Effector CD8-positive, alpha-beta T cell (primary cell): ENCODE measurements around the gene NTN1.

Source experiments
- DNase-seq: peaks from one replicate; lab custom pipeline; 2025; lab: John Stamatoyannopoulos, UW

The NTN1 gene

DNA sequence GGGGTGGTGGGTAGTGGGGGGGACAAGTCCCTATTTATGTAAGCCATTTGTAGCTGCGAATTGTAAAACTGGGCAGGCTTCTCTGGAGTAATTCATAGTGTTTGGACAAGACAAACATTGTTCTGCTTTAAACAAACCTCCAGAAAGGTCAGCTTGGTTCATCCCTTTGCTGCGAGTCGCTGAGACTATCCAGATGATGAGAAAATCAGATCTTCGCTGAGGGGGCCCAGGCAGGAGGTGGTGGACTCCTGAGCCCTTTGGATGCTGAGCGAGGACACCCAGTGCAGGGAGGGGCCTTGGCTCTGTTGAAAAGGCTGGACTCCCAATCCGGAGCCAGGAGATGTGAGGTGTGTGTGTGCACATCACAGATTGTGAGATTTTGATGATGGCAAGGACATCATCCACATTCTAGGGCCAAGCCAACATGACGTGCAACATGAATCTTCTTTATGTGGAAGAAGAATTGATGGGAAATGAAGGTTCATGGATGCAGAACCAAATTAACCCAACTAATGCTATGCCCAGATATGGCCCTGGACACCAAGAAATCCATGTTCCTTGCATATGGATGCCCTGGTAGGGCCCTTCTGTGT is 15.0 kb upstream of the NTN1 start:
- DNase-seq, result no peak

DNA sequence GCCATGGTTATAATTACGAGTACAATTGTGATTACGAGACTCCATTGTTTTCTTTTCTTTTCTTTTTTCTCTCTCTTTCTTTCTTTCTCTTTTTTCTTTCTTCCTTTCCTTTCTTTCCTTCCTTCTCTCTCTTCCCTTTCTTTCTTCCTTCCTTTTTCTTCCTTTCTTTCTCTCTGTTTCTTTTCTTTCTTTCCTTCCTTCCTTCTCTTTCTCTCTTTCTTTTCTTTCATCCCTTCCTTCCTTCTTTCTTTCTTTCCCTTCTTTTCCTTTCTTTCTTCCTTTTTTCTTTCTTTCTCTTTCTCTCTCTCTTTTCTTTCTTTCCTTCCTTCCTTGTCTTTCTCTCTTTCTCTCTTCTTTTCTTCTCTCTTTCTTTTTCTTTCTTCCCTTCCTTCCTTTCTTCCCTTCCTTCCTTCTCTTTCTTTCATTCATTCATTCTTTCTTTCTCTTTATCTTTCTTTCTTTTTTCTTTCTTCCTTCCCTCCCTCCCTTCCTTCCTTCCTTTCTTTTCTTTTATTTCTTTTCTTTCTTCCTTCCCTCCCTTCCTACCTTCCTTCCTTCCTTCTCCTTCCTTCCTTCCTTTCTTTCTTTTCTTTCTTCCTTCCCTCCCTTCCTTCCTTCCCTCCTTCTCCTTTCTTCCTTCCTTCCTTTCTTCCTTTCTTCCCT is 14.1 kb upstream of the NTN1 start:
- DNase-seq, result no peak

DNA sequence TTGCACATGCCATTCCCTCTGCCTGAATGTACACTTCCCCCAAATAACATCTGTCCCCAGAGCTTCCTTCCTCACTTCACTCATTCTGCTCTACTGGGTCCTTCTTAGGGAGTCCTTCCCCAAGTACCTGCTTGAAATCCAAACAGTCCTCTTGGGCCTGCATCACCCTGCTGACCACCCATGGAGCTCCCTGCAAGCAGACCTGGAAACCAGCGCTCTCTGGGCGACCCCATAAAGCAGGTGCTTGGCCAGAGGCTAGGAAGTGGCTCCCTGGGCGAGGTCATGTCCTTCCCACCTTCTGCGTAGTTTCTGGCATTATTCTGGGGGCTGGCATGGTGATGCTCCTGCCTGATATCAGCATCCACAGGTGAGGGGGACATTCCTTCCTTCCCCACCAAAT is 12.2 kb upstream of the NTN1 start:
- no peak for DNase-seq

DNA sequence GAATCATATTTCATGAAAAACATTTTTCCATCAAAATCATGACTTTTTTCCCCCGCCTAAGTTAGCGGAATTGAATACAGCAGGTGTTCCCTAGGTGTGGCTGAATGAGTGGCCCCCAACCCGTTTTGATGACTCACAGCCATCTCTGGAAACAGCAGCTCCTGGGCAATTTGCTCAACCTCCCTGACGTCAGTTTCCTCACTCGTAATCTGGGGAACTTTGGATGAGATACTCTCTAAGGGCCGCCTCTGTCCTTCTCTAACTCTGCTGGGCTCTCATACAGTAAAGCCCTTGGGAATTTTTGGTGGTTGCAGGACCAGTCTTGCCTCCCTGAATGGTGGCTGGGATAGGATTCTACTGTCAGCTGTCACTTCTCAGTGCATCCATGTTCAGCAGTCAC is 11.6 kb upstream of the NTN1 start:
- DNase-seq, result no peak

DNA sequence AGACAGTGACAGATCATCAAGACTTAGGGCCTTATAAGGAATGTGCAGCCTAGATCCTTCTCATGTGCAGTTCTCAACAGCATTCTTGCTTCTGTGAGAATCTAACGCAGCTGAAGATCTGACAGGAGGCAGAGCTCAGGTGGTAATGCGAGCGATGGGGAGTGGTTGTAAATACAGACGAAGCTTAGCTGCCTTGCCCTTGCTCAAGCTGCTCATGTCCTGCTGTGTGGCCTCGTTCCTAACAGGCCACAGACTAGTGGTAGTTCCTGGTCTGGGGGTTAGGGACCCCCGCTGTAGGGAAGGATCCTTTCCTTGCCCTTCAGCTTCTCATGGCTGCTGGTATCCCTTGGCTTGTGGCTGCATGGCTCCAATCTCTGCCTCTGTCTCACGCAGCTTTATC is 10.3 kb upstream of the NTN1 start:
- DNase-seq, result no peak

DNA sequence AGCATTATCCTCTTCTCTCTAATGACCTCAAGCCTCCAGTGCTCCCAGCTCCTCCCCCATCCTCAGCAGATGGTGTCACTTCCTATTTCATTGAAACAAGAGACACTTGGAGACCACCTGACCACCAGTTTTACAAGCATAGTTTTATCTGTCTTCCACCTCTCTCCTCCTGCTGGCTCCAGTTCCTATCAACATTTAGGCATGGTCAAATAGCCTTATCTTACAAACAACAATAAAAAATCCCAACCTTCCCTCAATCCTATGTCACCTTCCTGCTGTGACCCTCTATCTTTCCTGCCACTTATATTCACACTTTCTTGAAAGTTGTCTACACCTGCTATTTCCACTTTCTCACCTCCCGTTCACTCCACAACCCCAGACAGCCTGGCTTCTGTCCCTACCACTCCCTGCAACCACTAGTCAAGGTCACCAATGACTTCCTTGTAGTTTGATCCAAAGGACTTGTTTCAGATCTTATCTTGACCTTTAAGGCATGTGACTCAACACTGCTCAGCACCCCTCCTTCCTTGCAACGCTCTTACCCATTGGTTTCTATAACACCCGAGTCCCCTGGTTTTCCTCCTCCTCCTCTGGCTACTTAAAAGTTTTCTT is 4.3 kb upstream of the NTN1 start:
- DNase-seq, result no peak

DNA sequence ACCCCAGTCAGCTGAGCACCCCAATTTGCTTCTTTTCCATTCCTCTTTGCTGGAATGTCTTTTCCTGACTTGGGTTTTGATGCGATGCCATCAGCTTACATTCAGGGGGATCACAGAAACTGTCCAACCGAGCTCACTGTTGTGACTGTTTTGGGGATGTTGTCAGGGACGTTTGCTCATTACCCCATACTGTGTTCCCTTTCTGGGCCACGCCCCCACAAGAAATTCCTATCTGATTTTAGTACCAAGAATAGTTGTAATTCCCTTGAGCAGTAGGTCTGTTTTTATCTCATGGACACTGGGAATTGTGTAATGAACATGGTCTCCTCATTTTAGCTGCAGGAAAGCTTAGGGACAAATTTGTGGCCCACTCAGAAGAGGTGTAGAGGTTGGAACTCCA is 2.6 kb upstream of the NTN1 start:
- no peak for DNase-seq

DNA sequence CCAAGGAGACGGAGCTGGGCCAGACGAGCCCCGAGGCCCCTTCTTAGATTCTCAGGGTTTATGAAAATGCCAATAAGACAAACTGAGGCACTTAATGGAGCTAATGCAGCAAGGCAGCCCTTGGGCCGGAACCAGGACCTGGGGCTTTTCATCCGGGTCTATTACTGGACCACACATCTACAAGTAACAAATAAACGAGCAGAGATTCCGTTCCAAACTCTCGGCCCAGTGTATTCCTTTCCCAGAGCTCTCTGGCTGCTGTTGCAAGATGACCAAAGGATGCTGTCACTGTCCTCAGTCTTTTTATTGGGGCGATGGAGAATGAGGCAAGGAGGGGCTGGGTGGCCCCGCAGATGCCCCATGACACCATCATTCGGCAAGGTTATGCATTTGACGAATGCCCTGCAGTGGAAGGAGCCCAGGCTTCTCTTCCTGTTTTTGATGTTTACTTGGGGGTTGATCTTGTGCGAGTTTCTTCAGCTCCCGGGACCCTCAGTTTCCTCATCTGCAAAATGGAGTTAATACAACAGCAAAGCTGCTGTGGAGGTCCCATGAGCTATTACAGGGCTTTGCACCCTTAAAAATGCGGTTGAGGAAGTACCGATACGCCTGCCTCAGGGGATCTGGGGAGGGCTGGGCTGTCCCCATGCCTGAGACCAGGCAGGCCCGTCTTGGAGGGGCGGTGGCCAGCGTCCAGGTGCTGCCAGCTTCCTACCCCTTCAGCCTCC is 1.1 kb upstream of the NTN1 start:
- no peak for DNase-seq

DNA sequence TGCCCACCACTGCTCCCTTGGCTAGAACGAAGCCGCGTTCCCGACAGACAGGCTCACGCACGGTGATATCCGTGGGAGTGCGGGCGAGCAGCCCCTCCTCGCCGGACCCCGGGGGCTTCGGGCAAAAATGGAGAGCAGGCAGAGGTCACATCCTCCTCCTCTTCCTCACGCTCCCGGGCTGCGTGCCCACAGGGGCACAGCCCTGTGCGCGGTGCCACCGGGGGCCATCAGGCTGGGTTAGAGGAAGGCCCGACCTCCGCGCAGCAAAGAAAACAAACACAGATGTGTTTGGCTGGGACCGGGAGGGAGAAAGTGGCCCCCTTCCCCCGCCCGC is 519 bp upstream of the NTN1 start:
- no peak for DNase-seq

DNA sequence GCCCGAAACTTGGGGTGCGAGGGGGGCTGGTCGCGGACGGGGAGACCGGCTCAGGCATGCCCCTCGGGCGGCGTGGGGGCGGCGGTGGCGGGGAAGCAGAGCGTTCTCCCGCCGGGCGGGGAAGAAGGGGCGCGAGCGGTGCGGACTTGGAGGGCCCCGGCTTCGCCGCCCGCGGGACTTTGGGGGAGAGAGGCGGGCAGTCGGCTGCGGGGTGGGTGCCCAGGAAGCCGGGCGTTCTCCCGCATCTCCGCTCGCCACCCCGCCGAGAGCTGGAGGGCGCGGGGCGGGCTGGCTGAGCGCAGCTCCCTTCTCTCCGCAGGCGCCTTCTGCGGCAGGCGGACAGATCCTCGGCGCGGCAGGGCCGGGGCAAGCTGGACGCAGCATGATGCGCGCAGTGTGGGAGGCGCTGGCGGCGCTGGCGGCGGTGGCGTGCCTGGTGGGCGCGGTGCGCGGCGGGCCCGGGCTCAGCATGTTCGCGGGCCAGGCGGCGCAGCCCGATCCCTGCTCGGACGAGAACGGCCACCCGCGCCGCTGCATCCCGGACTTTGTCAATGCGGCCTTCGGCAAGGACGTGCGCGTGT is 772 bp downstream of the NTN1 start:
- DNase-seq, result no peak

DNA sequence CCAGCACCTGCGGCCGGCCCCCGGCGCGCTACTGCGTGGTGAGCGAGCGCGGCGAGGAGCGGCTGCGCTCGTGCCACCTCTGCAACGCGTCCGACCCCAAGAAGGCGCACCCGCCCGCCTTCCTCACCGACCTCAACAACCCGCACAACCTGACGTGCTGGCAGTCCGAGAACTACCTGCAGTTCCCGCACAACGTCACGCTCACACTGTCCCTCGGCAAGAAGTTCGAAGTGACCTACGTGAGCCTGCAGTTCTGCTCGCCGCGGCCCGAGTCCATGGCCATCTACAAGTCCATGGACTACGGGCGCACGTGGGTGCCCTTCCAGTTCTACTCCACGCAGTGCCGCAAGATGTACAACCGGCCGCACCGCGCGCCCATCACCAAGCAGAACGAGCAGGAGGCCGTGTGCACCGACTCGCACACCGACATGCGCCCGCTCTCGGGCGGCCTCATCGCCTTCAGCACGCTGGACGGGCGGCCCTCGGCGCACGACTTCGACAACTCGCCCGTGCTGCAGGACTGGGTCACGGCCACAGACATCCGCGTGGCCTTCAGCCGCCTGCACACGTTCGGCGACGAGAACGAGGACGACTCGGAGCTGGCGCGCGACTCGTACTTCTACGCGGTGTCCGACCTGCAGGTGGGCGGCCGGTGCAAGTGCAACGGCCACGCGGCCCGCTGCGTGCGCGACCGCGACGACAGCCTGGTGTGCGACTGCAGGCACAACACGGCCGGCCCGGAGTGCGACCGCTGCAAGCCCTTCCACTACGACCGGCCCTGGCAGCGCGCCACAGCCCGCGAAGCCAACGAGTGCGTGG is 1.5 kb downstream of the NTN1 start:
- no peak for DNase-seq

DNA sequence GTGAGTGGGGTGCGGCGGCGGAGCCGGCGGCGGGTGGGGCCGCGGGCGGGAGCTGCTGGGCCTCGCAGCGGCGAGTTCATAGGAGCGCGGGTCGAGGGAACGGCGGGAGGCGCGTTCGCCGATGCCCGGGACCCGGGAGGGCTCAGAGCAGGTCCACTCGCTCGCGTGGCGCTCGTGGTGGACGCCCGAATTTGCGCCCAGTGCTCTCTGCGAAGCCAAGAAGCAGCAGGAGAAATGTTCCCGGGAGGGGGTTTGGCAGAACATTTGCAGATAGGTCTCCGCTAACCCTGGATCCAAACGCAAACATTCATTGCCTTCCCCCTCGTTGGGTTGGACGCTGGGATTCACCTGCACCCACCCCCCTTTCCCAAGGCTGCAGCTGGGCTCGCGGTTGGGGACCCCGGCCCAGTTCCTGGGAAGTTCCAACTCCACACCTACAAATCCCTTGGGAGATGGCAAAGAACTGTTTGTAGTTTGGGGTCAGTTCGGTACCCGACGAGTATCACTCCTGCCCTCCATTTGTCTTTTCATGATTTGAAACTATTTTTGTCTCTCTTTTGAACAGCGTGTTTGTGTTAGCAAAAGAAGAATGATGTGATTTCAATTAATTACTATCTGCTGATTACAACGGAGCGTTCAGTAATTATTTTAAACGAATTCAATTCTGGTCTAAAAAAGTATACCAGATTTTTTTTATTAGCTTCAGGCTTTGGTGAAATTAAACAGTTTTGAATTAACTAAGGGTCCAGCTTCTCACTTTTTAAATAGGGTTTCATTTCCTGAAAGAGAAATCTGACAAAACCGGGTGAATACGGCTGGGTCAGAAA is 2.3 kb downstream of the NTN1 start:
- DNase-seq, result no peak

DNA sequence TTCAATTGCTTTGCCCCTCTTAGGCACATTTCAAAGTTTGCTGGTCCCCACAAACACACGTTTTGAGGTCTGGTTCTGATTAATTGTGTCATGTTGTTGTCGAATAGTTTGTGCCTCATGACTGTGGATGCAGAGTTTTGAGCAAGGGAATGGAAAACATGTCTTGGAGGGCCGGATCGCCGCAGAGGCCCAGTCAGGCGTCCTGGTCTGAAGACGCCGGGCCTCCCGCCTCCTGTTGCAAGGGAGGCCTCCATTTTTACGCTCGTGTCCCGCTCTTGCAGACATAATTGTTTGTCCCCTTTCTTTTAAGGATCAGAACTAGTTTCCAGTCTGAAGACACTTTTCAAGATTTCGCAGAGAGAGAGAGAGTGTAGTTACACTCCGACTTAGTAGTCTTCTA is 3.2 kb downstream of the NTN1 start:
- DNase-seq, result no peak

DNA sequence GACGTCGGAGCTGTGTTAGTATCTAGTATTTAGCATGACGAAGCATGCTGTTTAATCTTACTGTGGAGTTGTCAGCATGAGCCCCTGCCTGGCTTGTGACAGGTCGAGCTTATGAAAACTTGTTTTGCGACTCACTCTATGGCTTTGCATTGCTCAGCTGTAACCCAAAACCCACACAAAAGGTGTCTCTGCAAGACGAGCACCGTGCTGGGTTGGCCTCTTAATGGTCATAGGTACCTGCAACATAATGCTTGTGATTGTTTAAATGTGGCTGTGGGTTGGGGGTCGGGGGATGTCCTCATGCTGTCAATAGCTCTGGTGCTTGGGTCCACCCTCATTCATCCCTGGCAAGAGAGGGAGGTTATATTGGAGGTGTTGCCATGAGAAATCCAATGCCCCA is 5.4 kb downstream of the NTN1 start:
- no peak for DNase-seq

DNA sequence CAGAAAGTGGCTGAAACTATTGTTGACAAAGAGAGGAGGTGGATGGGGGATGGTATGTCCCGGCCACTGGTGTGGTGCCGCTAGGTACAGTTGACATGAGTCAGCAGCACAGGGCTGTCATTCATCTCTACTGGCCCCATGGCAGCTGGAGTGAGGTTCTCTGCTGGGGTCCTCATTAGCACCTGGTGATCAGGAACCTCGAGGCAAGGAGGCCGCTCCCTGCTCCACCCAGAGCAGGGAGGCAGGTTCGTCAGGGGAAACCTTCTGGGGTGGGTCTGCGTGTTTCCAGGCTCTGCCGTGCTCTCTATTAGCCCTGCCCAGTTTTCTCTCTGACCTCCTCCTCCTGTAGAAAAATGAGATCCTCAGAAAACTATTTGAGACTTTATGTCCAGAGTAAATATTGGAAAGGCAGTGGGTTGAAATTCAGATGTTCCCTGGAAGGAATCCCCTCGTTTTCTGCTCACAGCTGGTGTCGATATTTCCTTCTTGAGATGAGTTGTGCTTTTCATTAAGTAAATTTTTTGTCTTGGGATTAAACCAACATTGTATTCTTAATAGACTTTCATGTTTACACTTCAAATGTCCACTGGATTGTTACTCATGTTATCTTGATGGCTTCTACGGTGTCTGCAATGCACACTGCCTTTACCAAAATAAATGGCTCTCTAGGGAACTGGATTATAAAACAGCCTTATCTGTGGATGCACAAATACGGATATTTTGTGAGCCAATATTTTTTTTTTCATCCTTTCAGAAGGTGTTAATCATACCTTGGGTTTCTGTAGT is 7.1 kb downstream of the NTN1 start:
- DNase-seq, result no peak

DNA sequence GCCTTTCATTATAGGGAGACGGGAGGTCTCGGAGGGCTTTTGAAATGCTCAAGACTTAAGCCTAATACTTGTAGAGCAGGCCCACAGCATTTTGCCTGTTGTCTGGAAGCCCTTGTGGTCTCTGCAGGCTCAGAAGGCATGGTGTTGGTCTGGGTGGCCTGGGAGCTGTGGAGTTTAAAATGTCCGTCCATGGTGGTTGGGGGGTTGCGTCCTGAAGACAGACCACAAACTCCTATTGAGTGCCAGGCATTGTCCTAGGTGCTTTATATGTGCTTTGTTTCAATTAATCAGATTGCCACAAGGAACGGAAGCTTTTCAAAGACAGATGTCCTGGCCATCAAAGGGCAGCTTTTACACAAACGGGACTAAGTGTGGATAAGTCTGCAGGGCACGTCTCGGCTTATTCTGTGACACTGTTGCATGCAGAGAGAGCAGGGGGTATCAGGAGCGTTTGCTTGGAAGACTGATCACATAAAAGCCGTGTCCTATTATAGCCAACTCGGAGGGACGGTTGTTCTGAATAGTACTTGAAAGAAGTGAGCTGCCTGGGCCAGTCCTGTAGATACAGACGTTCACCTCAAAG is 7.8 kb downstream of the NTN1 start:
- DNase-seq, result no peak

DNA sequence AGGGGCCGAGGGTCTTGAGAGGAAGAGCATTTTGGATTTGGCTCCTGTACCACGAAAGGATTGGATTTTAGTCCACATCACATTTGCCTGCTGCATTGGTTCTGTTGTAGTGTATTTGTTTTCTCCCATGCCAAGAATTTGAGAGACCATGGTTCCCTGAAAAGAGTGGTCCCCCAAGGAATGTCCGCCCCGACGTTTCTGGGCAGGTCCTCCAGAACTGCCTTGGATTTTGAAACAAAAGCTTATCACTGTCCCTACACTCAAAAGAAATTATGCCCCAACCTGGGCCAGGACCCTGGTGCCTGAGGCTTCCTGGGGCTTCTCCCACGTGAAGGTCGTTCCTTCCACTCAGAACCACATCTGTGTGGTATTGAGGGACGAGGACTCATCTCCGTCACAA is 10.8 kb downstream of the NTN1 start:
- no peak for DNase-seq

DNA sequence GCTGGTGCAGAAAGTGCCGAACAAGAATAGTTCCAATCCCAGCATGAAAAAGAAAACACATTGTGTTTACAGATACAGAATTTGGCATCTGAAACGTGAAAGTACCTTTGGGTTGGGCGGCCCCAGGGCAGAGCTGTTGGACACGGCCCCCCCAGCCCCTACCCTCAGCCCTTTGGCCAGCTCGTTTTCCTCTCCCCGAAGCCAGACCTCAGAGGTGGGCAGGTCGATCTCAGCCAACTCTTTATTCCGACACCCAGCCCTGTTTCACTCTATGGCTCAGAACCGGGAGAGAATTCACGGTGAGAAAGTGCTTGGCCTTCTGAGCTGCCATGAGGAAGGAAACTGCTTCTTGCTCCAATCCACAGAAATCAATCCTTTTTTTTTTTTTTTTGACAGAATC is 11.3 kb downstream of the NTN1 start:
- DNase-seq, result no peak

DNA sequence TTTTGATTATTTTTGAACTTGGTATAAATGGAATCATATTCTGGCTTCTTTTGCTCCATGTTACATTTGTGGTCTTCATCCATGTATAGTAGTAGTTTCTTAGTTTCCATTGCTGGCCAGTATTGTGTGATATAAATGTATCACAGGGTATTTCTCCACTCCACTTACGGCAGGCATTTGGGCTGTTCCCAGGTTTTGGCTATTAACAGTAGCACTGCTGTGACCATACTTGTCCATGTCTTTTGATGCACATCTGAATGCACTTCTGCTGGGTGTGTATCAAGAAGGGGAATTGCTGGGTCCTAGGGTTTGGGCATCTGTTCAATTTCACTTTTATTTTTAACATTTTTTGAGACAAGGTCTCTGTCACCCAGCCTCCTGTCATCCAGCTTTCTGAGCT is 13.9 kb downstream of the NTN1 start:
- DNase-seq, result no peak

DNA sequence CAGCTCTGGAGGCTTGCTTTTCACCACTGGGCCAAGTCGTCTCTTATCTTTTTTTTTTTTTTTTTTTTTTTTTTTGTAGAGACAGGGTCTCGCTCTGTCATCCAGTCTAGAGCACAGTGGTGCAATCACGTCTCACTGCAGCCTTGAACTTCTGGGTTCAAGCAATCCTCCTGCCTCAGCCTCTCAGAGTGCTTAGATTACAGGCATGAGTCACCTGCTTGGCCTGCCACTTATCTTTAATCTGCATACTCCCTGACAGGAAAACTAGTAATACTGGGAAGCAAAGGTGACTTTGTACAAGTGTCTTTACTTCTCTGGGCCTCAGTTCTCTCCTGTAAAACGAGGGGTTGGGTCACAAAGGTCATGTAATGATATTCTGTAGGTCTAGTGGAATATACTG is 15.0 kb downstream of the NTN1 start:
- no peak for DNase-seq
